Suprapubic skin (tissue), 4 donors: ENCODE measurements around the gene RNASEH2B. TPM values are rescaled to one million over a fixed set of nuclear protein-coding genes. Genes with fewer than 3 reads are reported as not detected.

Source experiments
- DNase-seq, 2 donors: peaks; one replicate each; pipeline ENCODE4 v3.0.0-alpha.2; 2019; ENCODE audit warnings: low spot score in 2 of 2
- H3K27ac ChIP-seq: fragments of 200-600 bp; sonication (generic); one replicate; pipeline ENCODE4 v1.5.1; 2019
- H3K27me3 ChIP-seq: fragments of 200-600 bp; sonication (generic); one replicate; pipeline ENCODE4 v1.5.1; 2019
- H3K36me3 ChIP-seq: fragments of 200-600 bp; sonication (generic); one replicate; pipeline ENCODE4 v1.5.1; 2019
- H3K4me1 ChIP-seq: fragments of 200-600 bp; sonication (generic); one replicate; pipeline ENCODE4 v1.5.1; 2019
- H3K4me3 ChIP-seq: fragments of 200-600 bp; sonication (generic); one replicate; pipeline ENCODE4 v1.5.1; 2019; ENCODE audit warnings: mild to moderate bottlenecking
- H3K9me3 ChIP-seq: fragments of 200-600 bp; sonication (generic); one replicate; pipeline ENCODE4 v1.5.1; 2019
- CTCF ChIP-seq, 2 donors: fragments of 200-600 bp in 1 of 2; fragments of 450-650 bp in 1 of 2; sonication (generic) in 1 of 2; IDR thresholded peaks; one replicate each; pipeline ENCODE4 v1.5.1; 2016 to 2019; ENCODE audit warnings: antibody characterized with exemption in 2 of 2, mild to moderate bottlenecking in 1 of 2, moderate library complexity in 1 of 2
- EP300 ChIP-seq: sonication (generic); formaldehyde crosslinking; IDR thresholded peaks from one replicate; pipeline ENCODE4 v1.6.1; 2017; ENCODE audit warnings: antibody characterized with exemption
- POLR2A ChIP-seq, 2 donors: fragments of 450-650 bp; IDR thresholded peaks; one replicate each; pipeline ENCODE4 v1.6.1; 2017; ENCODE audit warnings: antibody characterized with exemption in 2 of 2, mild to moderate bottlenecking in 2 of 2, moderate library complexity in 2 of 2
- POLR2AphosphoS5 ChIP-seq, 3 donors: sonication (generic); formaldehyde crosslinking; IDR thresholded peaks; one replicate each; pipeline ENCODE4 v1.6.1; 2017; ENCODE audit warnings: antibody characterized with exemption in 3 of 3
- WGBS: methylation state at CpG from one replicate; pipeline ENCODE4 v1.1.5; 2018; 5-methylcytosine and 5-hydroxymethylcytosine counted together
- total RNA-seq, 4 donors: library from RNA; depleted of rRNA; stranded (reverse); fragments of >200 nt; gene quantifications; one replicate each; pipeline ENCODE4 v1.1.0, GENCODE V29; 2016

Gene RNASEH2B
- total RNA-seq, 4 donors from 2014 or later, result 11.0 to 39.9 (median 21.7) TPM

GRCh38 chr13:50924025-50924424 is 14.4 kb downstream of the RNASEH2B start:
- no peak for DNase-seq
- Histone ChIP-seq H3K4me3 (no peak overlapping the region), H3K27me3 (no peaks in the 10 kb centered on the region), H3K9me3 (peaks cover 29% of the 10 kb centered on the region), H3K4me1 (peaks cover 3% of the 10 kb centered on the region), H3K27ac (no peak overlapping the region), H3K36me3 (no peaks in the 10 kb centered on the region)
- TF ChIP-seq EP300 (no peak), CTCF (IDR thresholded peaks at IDR 0.05) (no peak), POLR2AphosphoS5 (IDR thresholded peaks at IDR 0.05) (no peak), POLR2A (IDR thresholded peaks at IDR 0.05) (no peak)

GRCh38 chr13:50927701-50928100 is 18.1 kb downstream of the RNASEH2B start:
- Histone ChIP-seq H3K36me3 (no peaks in the 10 kb centered on the region), H3K4me1 (no peaks in the 10 kb centered on the region), H3K27ac (no peak overlapping the region), H3K27me3 (no peaks in the 10 kb centered on the region), H3K9me3 (peaks cover 18% of the 10 kb centered on the region), H3K4me3 (no peak overlapping the region)
- DNase-seq, result no peak
- WGBS, result 80% methylated on average over 2 of the region's 2 CpGs
- TF ChIP-seq POLR2A (IDR thresholded peaks at IDR 0.05), result no peak
- no peak for TF ChIP-seq EP300
- no peak for TF ChIP-seq POLR2AphosphoS5 (IDR thresholded peaks at IDR 0.05)
- TF ChIP-seq CTCF (IDR thresholded peaks at IDR 0.05), result no peak

- no peak for TF ChIP-seq POLR2A (IDR thresholded peaks at IDR 0.05)
- TF ChIP-seq POLR2AphosphoS5 (IDR thresholded peaks at IDR 0.05), result no peak
- no peak for TF ChIP-seq CTCF (IDR thresholded peaks at IDR 0.05)
- TF ChIP-seq EP300, result no peak
Measured at GRCh38 chr13:50928102-50928501, 18.5 kb downstream of the RNASEH2B start.

GRCh38 chr13:50928659-50929462 is 19.3 kb downstream of the RNASEH2B start:
- TF ChIP-seq POLR2A (IDR thresholded peaks at IDR 0.05), result no peak
- WGBS, result 45% methylated on average over 3 of the region's 3 CpGs
- DNase-seq, result no peak
- Histone ChIP-seq H3K36me3 (peaks cover 1% of the 10 kb centered on the region), H3K4me1 (no peaks in the 10 kb centered on the region), H3K27ac (no peak overlapping the region), H3K27me3 (no peaks in the 10 kb centered on the region), H3K4me3 (no peak overlapping the region), H3K9me3 (peaks cover 8% of the 10 kb centered on the region)

More at GRCh38 chr13:50928102-50928501, 18.5 kb downstream of the RNASEH2B start:
- DNase-seq, result no peak
- Histone ChIP-seq H3K4me1 (no peaks in the 10 kb centered on the region), H3K27me3 (no peaks in the 10 kb centered on the region), H3K36me3 (no peaks in the 10 kb centered on the region), H3K9me3 (peaks cover 14% of the 10 kb centered on the region), H3K27ac (no peak overlapping the region), H3K4me3 (no peak overlapping the region)
- WGBS, result 47% methylated on average over 2 of the region's 2 CpGs

GRCh38 chr13:50932091-50932490 is 22.5 kb downstream of the RNASEH2B start:
- no peaks in the 10 kb centered on the region for H3K4me1 ChIP-seq
- no peak for TF ChIP-seq POLR2A (IDR thresholded peaks at IDR 0.05)
- no peak overlapping the region for H3K27ac ChIP-seq
- WGBS, result 77% methylated on average over 6 of the region's 6 CpGs
- H3K36me3 ChIP-seq, result peaks cover 15% of the 10 kb centered on the region
- no peak overlapping the region for H3K4me3 ChIP-seq
- H3K9me3 ChIP-seq, result no peaks in the 10 kb centered on the region
- no peaks in the 10 kb centered on the region for H3K27me3 ChIP-seq
- DNase-seq, result no peak

GRCh38 chr13:50934735-50935435 is 25.3 kb downstream of the RNASEH2B start:
- Histone ChIP-seq H3K4me3 (no peak overlapping the region), H3K27ac (no peak overlapping the region), H3K9me3 (no peaks in the 10 kb centered on the region), H3K27me3 (no peaks in the 10 kb centered on the region), H3K4me1 (no peaks in the 10 kb centered on the region), H3K36me3 (peaks cover 27% of the 10 kb centered on the region)
- DNase-seq, result no peak
- WGBS, result 94% methylated on average over 5 of the region's 5 CpGs
- TF ChIP-seq POLR2A (IDR thresholded peaks at IDR 0.05), result no peak
- no peak for TF ChIP-seq POLR2AphosphoS5 (IDR thresholded peaks at IDR 0.05)
- TF ChIP-seq CTCF (IDR thresholded peaks at IDR 0.05), result no peak
- TF ChIP-seq EP300, result no peak
